SK-N-SH (cell line): ENCODE data around the gene PSME2.

ENCODE experiments used
- CTCF ChIP-seq: fragments of 200-600 bp; sonication (generic); IDR thresholded peaks from 2 replicates; pipeline ENCODE4 v1.6.1; 2017; ENCODE audit warnings: antibody characterized with exemption, mild to moderate bottlenecking, moderate library complexity
- FOXM1 ChIP-seq: IDR thresholded peaks from 2 replicates; pipeline ENCODE4 v1.4.0; 2012; ENCODE audit warnings: low read depth, mild to moderate bottlenecking
- GATA2 ChIP-seq: sonication (generic); formaldehyde crosslinking; IDR thresholded peaks from 2 replicates; pipeline ENCODE4 v1.5.0; 2020; ENCODE audit warnings: mild to moderate bottlenecking, missing genetic modification reagents
- MEF2A ChIP-seq: IDR thresholded peaks from 2 replicates; pipeline ENCODE4 v1.4.0; 2012; ENCODE audit warnings: low read depth, borderline replicate concordance
- NRF1 ChIP-seq: IDR thresholded peaks from 2 replicates; pipeline ENCODE4 v1.6.1; 2012; ENCODE audit warnings: low read depth, mild to moderate bottlenecking, low read length
- POLR2AphosphoS5 ChIP-seq: IDR thresholded peaks from 2 replicates; pipeline ENCODE4 v1.6.1; 2012; ENCODE audit warnings: low read depth, low read length
- RAD21 ChIP-seq: IDR thresholded peaks from 2 replicates; pipeline ENCODE4 v1.6.1; 2012; ENCODE audit warnings: mild to moderate bottlenecking, low read length
- RCOR1 ChIP-seq: fragments of 150-350 bp; IDR thresholded peaks from 2 replicates; pipeline ENCODE4 v1.6.1; 2017; ENCODE audit warnings: antibody characterized with exemption, low read length
- TCF12 ChIP-seq: IDR thresholded peaks from 2 replicates; pipeline ENCODE4 v1.4.0; 2012
- TEAD4 ChIP-seq: IDR thresholded peaks from 2 replicates; pipeline ENCODE4 v1.4.0; 2012; ENCODE audit warnings: mild to moderate bottlenecking, borderline replicate concordance; ENCODE audit not compliant: insufficient read depth
- USF1 ChIP-seq: IDR thresholded peaks from 2 replicates; pipeline ENCODE4 v1.4.0; 2012; ENCODE audit warnings: low read depth, borderline replicate concordance
- YY1 ChIP-seq: IDR thresholded peaks from 2 replicates; pipeline ENCODE4 v1.4.0; 2012; ENCODE audit warnings: low read depth, mild to moderate bottlenecking
- TF ChIP-seq, protein P1 (sequence below): fragments of 150-350 bp; IDR thresholded peaks from 2 replicates; pipeline ENCODE4 v1.6.1; 2017; ENCODE audit warnings: antibody characterized with exemption, low read length, low read depth, borderline replicate concordance

DNA sequence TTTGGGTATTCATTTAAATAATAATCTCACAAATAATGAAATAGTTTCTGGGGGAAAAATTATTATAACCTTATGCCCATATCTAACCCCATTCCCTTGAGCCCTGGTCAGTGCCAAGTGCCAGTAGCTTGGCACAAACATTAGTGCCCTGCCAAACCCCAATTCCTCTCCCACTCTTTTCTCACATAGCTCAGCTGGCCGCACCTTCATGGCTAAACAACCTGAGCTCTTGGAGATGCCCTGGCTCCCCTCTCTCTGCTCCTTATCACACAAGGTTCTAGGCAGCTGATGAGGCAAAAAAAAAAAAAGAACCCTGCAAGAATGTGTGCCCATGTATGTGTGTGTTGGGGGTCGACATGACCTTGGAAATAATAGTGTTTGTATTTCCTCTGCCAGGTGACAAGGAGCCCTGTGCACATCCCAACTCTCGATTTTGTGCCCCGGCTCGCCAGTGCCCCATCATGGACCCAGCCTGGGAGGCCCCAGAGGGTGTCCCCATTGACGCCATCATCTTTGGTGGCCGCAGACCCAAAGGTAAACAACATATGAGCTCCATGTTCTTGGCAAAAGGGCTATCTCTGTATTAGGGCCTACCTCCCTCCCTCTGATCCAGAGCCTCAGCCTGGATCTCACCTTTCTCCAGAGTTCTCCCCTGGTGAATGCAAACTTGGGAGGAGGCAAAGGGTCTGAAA is 43.9 kb downstream of the PSME2 start:
- TF ChIP-seq CTCF = no peak
- no peak for TF ChIP-seq TEAD4
- TF ChIP-seq GATA2 (CRISPR knock-in tag) = no peak
- TF ChIP-seq RCOR1 = no peak
- TF ChIP-seq RAD21 = no peak
- no peak for TF ChIP-seq FOXM1
- TF ChIP-seq, protein P1, sequence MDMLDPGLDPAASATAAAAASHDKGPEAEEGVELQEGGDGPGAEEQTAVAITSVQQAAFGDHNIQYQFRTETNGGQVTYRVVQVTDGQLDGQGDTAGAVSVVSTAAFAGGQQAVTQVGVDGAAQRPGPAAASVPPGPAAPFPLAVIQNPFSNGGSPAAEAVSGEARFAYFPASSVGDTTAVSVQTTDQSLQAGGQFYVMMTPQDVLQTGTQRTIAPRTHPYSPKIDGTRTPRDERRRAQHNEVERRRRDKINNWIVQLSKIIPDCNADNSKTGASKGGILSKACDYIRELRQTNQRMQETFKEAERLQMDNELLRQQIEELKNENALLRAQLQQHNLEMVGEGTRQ = no peak
- TF ChIP-seq USF1 = no peak
- TF ChIP-seq TCF12 = no peak
- TF ChIP-seq NRF1 = no peak
- no peak for TF ChIP-seq YY1
- no peak for TF ChIP-seq POLR2AphosphoS5
- TF ChIP-seq MEF2A = no peak
